Thyroid gland (tissue), 4 donors: Measurements from ENCODE around the gene PCYT2.

Experiments
- POLR2A ChIP-seq, 2 donors: fragments of 450-650 bp; IDR thresholded peaks; one replicate each; pipeline ENCODE4 v1.6.1; 2017; ENCODE audit warnings: antibody characterized with exemption in 2 of 2, mild to moderate bottlenecking in 2 of 2, moderate library complexity in 1 of 2
- TF ChIP-seq, protein P1 (sequence below), 6 experiments: fragments of 200-600 bp in 3 of 6; fragments of 450-650 bp in 3 of 6; sonication (generic) in 3 of 6; IDR thresholded peaks; one replicate each; pipeline ENCODE4 v1.5.1; 2016 to 2019; ENCODE audit warnings: antibody characterized with exemption in 6 of 6, mild to moderate bottlenecking in 2 of 6, inconsistent platforms in 1 of 6, moderate library complexity in 1 of 6

DNA sequence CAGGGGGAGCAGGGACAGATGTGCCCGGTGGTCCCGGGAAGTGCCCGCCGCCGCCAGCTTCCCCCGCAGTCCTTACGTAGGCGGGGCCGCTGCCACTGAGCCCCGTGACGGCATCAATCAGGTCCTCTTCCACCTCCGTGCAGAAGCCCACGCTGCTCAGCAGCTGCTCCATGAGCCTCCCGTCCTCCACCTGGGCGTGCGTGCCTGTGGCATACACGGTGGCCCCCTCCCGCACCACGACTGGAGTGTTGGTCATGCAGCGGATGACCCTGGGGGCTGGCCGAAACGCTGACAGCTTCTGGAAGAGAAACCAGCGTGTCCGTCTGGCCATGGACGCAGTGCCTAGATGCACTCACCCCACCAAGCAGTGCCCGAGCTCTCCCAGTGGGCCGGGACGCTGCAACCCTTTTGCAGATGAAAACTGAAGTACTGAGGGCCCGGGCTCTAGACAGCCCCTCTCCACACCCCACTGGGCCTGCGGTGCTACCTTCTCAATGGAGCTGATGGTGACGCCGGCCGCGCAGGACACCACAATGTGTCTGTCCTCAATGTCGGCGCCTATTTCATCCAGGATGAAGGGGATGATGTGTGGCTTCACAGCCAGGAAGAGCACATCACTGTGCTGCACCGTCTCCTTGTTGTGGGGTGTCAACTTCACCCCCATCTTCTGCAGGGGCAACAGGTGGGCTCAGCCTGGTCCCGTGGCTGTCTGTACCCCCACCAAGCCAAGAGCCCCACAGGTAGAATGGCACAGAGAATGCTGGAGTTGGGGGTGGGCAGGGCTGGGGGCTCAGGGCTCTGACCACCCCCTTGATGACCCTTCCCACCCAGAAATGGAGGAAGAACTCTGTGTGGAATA, 23.9 kb upstream of the PCYT2 start:
- TF ChIP-seq, protein P1, sequence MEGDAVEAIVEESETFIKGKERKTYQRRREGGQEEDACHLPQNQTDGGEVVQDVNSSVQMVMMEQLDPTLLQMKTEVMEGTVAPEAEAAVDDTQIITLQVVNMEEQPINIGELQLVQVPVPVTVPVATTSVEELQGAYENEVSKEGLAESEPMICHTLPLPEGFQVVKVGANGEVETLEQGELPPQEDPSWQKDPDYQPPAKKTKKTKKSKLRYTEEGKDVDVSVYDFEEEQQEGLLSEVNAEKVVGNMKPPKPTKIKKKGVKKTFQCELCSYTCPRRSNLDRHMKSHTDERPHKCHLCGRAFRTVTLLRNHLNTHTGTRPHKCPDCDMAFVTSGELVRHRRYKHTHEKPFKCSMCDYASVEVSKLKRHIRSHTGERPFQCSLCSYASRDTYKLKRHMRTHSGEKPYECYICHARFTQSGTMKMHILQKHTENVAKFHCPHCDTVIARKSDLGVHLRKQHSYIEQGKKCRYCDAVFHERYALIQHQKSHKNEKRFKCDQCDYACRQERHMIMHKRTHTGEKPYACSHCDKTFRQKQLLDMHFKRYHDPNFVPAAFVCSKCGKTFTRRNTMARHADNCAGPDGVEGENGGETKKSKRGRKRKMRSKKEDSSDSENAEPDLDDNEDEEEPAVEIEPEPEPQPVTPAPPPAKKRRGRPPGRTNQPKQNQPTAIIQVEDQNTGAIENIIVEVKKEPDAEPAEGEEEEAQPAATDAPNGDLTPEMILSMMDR (IDR thresholded peaks at IDR 0.05): no peak
- no peak for TF ChIP-seq POLR2A (IDR thresholded peaks at IDR 0.05)
